Caki2 (cell line): ENCODE data around the gene MFAP4. TPM values are rescaled to one million over a fixed set of nuclear protein-coding genes. Genes with fewer than 3 reads are reported as not detected.

ENCODE experiments used
- DNase-seq: peaks from one replicate; pipeline ENCODE4 v3.0.0-alpha.2; 2015; ENCODE audit warnings: low read depth
- in situ Hi-C: cut with HindIII; loops from 2 replicates; pipeline ENCODE4 v1.10.0; 2016; ENCODE audit warnings: low sequenced_read_pairs, low pct_unique_long_range_greater_than_20kb, mixed read lengths
- total RNA-seq: library from RNA; depleted of rRNA; stranded (reverse); fragments of >200 nt; shearing (Covaris generic); gene quantifications from 2 replicates; pipeline ENCODE4 v1.2.3, GENCODE V29; 2014; ENCODE audit warnings: low replicate concordance

The MFAP4 gene
- total RNA-seq, 1 experiment from 2014 or later = not detected

GRCh38 chr17:19412510-19412909 is 25.5 kb upstream of the MFAP4 start:
- DNase-seq = no peak
- in situ Hi-C loops = no loop called here

- in situ Hi-C loops = no loop called here
- DNase-seq = no peak
Measured at GRCh38 chr17:19411631-19412030, 24.6 kb upstream of the MFAP4 start.

- DNase-seq = no peak
- in situ Hi-C loops = no loop called here
Measured at GRCh38 chr17:19410875-19411620, 24.1 kb upstream of the MFAP4 start, which contains the start of gene RNF112. Gene RNF112 (plus strand): TSS chr17:19411232. CDS start chr17:19411409, 177 bp downstream.

GRCh38 chr17:19410091-19410490 is 23.1 kb upstream of the MFAP4 start:
- DNase-seq = no peak
- in situ Hi-C loops = no loop called here

DNA sequence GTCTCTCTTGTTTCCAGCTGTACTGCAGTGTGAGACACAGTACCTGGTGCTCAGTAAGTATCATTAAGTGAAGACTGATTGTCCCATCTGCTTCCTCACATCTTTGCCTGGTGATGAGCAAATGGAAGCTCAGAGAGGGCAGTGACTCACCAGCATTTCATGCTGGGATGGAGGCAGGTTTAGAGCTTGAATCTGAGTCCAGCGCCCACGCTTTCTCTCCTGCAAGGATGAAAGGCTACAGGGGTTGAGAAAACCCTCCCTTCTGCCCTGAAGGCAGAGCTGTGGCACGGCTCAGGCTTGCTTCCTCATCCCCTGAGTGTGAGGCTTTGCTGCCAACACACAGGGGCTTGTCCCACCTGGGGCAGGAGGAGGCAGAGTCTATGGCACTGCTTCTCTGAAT is 22.5 kb upstream of the MFAP4 start:
- DNase-seq = no peak
- in situ Hi-C loops = no loop called here

- in situ Hi-C loops = no loop called here
- DNase-seq = no peak
Measured at GRCh38 chr17:19409066-19409465, 22.1 kb upstream of the MFAP4 start.

DNA sequence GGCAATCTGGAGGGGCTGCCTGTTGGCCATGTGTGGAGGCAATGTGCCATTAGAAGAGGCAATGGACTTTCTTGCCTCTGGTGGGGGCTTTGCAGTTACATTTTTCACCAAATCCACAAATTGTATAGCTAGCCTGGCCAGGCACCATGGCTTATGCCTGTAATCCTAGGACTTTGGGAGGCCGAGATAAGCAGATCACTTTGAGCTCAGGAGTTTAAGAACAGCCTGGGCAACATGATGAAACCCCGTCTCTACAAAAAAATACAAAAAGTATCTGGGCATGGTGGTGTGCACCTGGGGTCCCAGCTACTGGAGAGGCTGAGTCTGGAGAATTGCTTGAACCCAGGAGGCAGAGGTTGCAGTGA is 21.3 kb upstream of the MFAP4 start:
- DNase-seq = no peak
- in situ Hi-C loops = no loop called here

- no peak for DNase-seq
- in situ Hi-C loops = no loop called here
Measured at GRCh38 chr17:19407601-19408345, 20.8 kb upstream of the MFAP4 start.

DNA sequence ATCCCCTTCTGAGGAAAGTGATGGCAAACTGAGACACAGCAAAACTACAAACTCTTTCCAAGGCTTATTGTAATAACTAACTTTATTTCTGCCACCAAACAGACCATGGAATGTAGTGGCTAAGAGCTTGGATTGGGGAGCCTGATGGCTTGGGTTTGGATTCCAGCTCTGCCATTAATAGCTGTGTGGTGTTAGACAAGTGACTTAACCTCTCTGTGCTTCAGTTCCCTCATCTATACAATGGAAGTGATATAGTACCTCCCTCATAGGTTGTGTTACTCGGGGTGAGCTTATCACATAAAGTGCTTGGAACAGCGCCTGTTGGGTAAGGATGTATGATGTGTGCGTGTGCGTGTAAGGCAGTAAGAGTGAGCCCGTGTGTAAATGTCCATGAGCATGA is 18.1 kb upstream of the MFAP4 start:
- DNase-seq = no peak
- in situ Hi-C loops = no loop called here

- in situ Hi-C loops = no loop called here
- DNase-seq = no peak
Measured at GRCh38 chr17:19404264-19404663, 17.3 kb upstream of the MFAP4 start.

- in situ Hi-C loops = no loop called here
- DNase-seq = no peak
Measured at GRCh38 chr17:19403021-19403420, 16.0 kb upstream of the MFAP4 start.

GRCh38 chr17:19402171-19402570 is 15.2 kb upstream of the MFAP4 start:
- DNase-seq = no peak
- in situ Hi-C loops = no loop called here

- no peak for DNase-seq
- in situ Hi-C loops = no loop called here
Measured at GRCh38 chr17:19401321-19402010, 14.5 kb upstream of the MFAP4 start.

DNA sequence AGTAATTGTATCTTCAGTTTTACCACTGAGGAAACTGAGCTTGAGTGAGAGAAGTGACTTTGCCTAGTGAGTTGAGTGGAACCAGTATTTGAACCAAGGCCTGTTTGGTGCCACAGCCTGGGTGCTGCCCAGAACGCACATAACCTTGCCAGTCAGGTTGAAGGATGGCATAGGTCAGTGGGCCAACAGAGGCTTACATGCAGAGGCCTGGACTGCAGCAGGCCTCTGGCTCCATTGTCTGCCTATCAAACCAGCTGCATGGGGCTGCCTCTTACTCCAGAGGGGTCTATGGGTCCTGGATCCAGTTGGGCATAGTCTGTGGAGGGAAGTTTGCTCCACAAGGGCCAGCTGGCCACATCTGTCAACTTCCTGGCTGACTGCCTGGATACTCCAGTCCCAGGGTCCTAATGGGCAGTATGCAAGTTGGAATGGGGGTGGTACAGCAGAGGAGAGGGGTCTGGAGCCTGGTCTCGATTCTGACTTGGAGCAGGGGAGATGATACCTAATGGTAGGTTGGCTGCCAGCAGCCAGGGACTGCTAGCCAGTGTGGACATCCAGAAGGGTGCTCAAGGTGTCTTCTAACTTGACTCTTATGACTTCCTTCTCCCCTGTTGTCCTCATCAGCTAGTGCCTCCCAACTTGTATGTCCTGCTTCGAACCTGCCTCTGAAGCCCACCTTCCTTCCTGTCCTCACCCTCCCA is 12.9 kb upstream of the MFAP4 start:
- in situ Hi-C loops = no loop called here
- no peak for DNase-seq

DNA sequence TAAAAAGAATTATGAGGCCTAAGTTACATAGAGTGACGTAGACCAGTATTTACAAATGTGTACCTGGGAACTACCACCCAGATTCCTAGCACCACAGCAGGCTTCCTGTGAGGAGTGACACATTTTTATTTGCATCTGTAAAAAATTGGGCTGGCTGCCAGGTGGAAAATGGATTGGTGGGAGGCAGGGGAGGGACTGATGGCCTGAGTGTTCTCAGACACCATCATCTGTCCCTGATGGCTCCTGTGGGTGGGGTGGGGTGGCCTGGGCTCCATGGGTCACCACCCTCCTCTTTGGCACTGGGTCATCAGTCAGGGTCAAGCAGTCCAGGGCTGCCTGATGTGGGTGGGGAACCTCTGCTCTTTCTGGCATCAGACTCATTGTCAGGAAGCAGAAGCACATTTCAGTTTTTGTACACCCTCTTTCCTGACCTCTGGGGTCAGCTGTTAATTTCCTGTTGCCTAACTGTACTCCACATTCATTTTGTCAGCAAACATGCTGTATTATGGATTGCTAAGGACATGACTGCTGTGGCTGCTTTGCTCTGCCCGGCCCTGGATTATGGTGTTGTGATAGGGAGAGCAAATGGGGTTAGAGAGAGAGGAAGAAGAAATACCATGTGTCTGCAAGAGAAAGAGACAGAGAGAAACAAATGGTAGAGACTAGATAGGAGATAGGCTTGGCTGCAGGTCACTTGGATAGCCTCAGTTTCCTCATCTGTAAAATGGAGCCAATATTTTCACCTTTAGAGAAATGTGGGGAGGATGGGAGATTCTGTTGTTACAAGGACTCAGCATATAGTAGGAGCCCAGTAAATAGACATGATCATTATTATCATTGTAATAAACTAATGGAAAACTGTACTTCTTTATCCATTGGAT is 11.6 kb upstream of the MFAP4 start:
- peak; percentile 40 for DNase-seq
- in situ Hi-C loops = no loop called here

DNA sequence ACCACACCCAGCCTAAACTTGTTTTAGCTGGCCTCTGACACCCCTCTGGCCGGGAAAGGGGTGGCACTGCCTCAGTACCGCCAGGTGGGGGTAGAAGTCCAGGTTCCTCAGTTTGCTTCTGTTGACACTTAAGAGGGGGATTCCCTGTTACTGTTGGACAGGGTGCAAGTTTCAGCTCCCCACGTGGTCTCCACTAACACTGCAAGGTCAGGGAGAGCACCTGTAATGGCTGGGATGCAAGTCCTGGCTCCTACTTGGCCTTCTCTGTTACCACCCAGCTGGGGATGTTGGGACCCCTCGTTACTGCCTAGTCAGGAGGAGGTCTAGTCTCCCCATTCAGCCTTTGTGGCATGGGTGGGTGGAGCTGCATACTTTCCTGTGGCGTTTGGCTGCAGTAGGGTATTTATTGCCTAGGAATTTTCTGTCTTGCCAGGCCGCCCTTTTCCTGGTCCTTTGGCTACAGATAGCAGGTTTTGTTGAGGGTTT is 10.6 kb upstream of the MFAP4 start:
- DNase-seq = no peak
- in situ Hi-C loops = no loop called here

- no peak for DNase-seq
- in situ Hi-C loops = no loop called here
Measured at GRCh38 chr17:19392303-19392702, 5.3 kb upstream of the MFAP4 start.

DNA sequence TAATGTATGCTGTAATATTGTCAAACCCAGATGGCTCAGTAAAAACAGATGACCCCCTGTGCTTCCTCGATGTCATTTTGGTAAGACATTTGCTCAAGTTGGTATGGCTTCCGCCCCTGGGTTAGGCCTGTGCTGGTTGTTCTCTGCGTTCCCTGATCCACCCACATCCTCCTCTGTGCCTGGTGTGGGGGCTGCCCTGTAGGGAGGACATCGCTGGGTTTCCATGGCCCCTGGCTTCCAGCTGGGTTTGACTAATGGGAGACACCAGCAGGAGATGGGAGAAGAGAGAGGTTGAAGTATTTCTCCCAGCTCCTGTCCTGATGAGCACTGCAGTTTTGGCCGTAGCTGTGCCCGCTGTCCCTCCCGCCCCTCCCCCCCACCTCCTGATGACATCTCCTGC is 4.4 kb upstream of the MFAP4 start:
- in situ Hi-C loops = no loop called here
- no peak for DNase-seq
